Right renal cortex interstitium (tissue), 3 donors: ENCODE measurements around the gene NPTN. TPM values are rescaled to one million over a fixed set of nuclear protein-coding genes. Genes with fewer than 3 reads are reported as not detected.

ENCODE experiments used
- DNase-seq, 3 donors: peaks; one replicate each; pipeline ENCODE4 v3.0.0-alpha.2; 2013; ENCODE audit warnings: low read depth in 3 of 3, low spot score in 2 of 3
- polyA plus RNA-seq, 3 donors: library from polyadenylated mRNA; unstranded; fragments of 120-200 nt; gene quantifications; one replicate each; pipeline ENCODE4 v1.2.1, GENCODE V29; 2013; ENCODE audit not compliant: insufficient read length in 3 of 3

The NPTN gene
- polyA plus RNA-seq, 3 donors, result 191 to 202 (median 198) TPM

DNA sequence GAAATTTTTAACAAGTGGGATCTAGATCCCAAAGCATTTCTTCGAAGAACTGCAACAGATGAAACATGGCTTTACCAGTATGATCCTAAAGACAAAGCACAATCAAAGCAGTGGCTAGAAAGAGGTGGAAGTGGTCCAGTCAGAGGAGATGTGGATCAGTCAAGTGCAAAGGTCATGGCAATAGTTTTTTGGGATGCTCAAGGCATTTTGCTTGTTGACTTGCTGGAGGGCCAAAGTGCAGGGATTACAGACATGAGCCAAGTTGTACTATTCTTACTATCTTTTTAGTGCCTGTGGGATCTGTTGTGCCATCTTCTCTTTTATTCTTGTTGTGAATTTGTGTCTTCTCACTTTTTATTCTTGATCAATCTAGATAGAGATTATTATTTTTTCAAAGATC is 108.3 kb downstream of the NPTN start:
- DNase-seq, result no peak

DNA sequence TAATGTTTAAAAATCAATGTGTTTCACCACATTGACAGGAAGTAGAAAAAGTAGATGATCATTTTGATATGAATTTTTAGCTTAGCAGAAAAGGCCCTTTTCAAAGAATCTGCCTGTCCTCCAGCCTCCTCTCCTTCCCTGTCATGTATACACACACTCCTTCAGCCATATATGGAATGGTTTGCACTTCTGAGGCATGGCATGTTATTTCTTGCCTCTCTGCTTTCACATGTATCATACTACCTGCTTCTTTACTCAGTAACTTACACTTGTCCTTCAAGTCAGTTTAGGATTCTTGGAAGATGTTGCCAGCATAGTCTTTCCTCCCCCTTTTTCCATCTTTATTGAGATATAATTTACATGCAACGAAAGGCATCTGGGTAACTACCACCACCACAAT is 111.2 kb downstream of the NPTN start:
- no peak for DNase-seq

DNA sequence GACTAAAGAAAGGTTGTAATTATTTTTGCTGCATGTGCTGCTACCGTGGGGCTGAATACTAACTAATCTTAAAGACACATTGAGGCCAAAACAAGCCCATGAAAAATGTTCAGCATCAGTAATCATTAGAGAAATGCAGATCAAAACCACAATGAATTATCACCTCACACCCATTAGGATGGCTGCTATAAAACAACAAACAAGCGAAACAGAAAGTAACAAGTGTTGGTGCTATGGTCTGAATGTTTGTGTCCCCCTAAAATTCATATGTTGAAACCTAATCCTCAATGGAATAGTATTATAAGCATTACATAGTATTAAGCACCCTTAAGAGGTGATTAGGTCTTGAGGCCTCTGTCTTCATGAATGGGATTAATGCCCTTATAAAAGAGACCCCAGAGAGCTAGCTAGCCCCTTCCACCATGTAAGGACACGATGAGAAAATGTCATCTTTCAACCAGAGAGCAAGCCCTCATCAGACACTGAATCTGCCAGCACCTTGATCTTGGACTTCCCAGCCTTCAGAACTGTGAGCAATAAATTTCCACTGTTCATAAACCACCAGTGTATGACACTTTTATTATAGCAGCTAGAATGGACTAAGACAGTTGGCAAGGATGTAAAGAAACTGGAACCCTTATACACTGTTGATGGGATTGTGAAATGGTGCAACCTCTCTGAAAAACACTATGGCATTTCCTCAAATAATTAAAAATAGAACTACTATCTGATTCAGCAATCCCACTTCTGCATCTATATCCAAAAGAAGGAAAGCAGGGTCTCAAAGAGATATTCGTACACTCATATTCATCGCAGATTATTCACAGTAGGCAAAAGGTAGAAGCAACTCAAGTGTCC is 114.1 kb downstream of the NPTN start:
- no peak for DNase-seq

DNA sequence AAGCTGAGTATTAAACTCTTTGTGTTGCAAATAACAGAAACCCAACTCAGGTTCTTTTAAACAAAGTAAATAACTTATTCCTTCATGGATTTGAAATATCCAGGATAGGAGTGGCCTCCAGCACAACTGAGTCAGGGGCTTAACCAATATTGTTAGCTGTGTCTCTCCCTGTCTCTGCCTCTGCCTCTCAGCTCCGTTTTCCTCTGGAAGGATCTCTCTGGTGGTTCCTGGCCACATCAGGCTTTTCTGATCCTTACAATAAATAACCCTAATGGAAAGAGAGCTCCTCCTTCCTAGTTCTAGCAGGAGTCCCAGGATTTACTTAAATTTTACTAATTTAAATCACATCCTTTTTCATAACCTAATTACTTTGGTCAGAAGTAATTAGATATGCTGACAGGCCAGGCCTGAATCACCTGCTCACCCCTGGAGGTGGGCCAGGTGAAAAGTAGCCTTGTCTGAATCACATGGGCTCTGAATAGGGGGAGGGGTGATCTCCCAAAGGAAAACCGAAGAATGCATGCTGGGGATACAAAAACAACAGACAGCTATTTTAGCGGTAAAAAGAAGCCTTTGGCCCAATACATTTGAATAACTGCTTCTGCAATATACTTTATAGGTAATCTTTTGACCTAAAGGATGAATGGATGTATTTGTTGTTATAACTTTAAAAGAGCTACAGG is 114.9 kb downstream of the NPTN start:
- DNase-seq, result no peak

DNA sequence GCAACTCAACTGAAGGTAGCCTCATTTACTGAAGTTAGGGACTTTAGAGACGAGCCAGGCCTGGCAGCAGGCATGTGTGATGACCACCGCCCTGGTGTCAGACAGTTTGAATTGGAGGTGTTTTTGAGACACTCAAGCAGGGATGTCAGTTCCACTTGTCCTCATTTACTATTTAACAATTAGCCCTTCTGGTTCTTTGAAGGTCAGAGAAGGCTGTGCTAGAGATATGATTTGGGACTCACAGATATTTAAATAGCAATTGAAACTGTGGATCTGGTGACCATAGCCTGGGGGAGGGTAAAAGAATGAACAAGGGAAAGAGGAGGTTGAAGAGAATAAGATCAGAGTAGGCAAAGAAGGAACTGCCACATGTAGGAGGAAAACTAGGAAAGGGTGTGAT is 115.6 kb downstream of the NPTN start:
- DNase-seq, result no peak

DNA sequence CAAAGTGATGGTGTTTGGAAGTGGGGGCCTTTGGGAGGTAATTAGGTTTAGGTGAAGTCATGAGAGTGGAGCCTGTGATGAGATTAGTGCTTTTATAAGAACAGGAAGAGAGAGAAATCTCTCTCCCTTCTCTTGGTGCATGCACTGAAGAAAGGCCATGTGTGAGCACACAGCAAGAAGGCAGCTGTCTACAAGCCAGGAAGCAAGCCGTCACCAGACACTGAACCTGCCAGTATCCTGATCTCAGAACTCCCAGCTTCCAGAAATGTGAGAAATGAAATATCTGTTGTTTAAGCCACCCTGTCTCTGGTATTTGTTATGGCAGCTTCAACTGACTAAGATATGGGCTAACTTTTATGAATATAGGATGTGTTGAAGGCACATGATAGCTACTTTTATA is 117.7 kb downstream of the NPTN start:
- no peak for DNase-seq

Other genes starting within 250 kb of the NPTN start
- not detected for gene REC114, start 190.2 kb downstream of the NPTN start, polyA plus RNA-seq
- 100 to 1,000 TPM; 157 to 163 (median 162) TPM for gene CD276, start 51.0 kb upstream of the NPTN start, polyA plus RNA-seq
- gene INSYN1, start 120.0 kb upstream of the NPTN start, polyA plus RNA-seq, result 10 to 100 TPM; 11.5 to 18.9 (median 13.9) TPM
- gene TBC1D21, start 240.2 kb upstream of the NPTN start, polyA plus RNA-seq, result not detected